Limb (tissue), 2 donors: ENCODE measurements around the gene C1QTNF9B.
A peak's percentile ranks its signal among the peaks of the same experiment; 100 is the strongest.
"Not testable (repeated sequence)": the region's sequence is repeated elsewhere in the genome, so short reads cannot be mapped to it uniquely, and the experiment has no call there.

Experiments
- DNase-seq, 2 donors: peaks; one replicate each; pipeline ENCODE4 v3.0.0-alpha.2; 2016; ENCODE audit errors: extremely low spot score in 2 of 2

The C1QTNF9B gene

GRCh38 chr13:23897452-23897919, at the start of gene C1QTNF9B:
Gene C1QTNF9B (minus strand): TSS chr13:23897502.
- not testable (repeated sequence) for DNase-seq

GRCh38 chr13:23946900-23947299, 49.6 kb upstream of the C1QTNF9B start:
- no peak for DNase-seq

- no peak for DNase-seq
These were observed 48.8 kb upstream of the C1QTNF9B start for GRCh38 chr13:23946067-23946466.

GRCh38 chr13:23945612-23946011, 48.3 kb upstream of the C1QTNF9B start:
- no peak for DNase-seq

GRCh38 chr13:23941211-23941610, 43.9 kb upstream of the C1QTNF9B start:
- no peak for DNase-seq

- DNase-seq, result not testable (repeated sequence)
These were observed 42.4 kb upstream of the C1QTNF9B start for GRCh38 chr13:23939666-23940065.

GRCh38 chr13:23934520-23934919, 37.2 kb upstream of the C1QTNF9B start:
- DNase-seq, result no peak

- DNase-seq, result no peak
These were observed 31.7 kb upstream of the C1QTNF9B start for GRCh38 chr13:23928985-23929384.

GRCh38 chr13:23923031-23923430, 25.7 kb upstream of the C1QTNF9B start:
- DNase-seq, result no peak

GRCh38 chr13:23922005-23922932, 25.0 kb upstream of the C1QTNF9B start:
- DNase-seq, result no peak

- DNase-seq, result peak in 1 of 2 donors; percentile 54
These were observed 24.2 kb upstream of the C1QTNF9B start for GRCh38 chr13:23921451-23921888.

- DNase-seq, result no peak
These were observed 21.7 kb upstream of the C1QTNF9B start for GRCh38 chr13:23919006-23919405.

GRCh38 chr13:23918208-23918607, 20.9 kb upstream of the C1QTNF9B start:
- no peak for DNase-seq

- no peak for DNase-seq
These were observed 18.0 kb upstream of the C1QTNF9B start for GRCh38 chr13:23915308-23915707.

- DNase-seq, result no peak
These were observed 15.2 kb upstream of the C1QTNF9B start for GRCh38 chr13:23912469-23912868.

- no peak for DNase-seq
These were observed 12.3 kb upstream of the C1QTNF9B start for GRCh38 chr13:23909606-23910005.

GRCh38 chr13:23905766-23906165, 8.5 kb upstream of the C1QTNF9B start:
- no peak for DNase-seq

- DNase-seq, result no peak
These were observed 6.6 kb upstream of the C1QTNF9B start for GRCh38 chr13:23903906-23904280.

GRCh38 chr13:23902975-23903905, 5.9 kb upstream of the C1QTNF9B start:
- DNase-seq, result peak in 1 of 2 donors; percentile 50

GRCh38 chr13:23901365-23901764, 4.1 kb upstream of the C1QTNF9B start:
- no peak for DNase-seq

GRCh38 chr13:23899555-23899954, 2.3 kb upstream of the C1QTNF9B start:
- DNase-seq, result peak; percentile 54 to 69

- DNase-seq, result no peak
These were observed 799 bp upstream of the C1QTNF9B start for GRCh38 chr13:23898101-23898500.
